SK-N-SH treated with all-trans-retinoic acid at 6 μM for 48 hours (cell line): Measurements from ENCODE around the gene AARS1.
"Not testable (repeated sequence)": the region's sequence is repeated elsewhere in the genome, so short reads cannot be mapped to it uniquely, and the experiment has no call there.

Experiments
- ATAC-seq: fragments of 200-7000 bp; cut with Tn5 transposase; 3 replicates; pipeline ENCODE4 v1.9.1; 2020; ENCODE audit warnings: mild to moderate bottlenecking, moderate library complexity
- BACH2 ChIP-seq: fragments of 250-450 bp; sonication (Bioruptor Pico); IDR thresholded peaks from 2 replicates; pipeline ENCODE4 v1.9.0; 2021; ENCODE audit warnings: mild to moderate bottlenecking, borderline replicate concordance
- CREB5 ChIP-seq: fragments of 250-450 bp; sonication (Bioruptor Pico); IDR thresholded peaks from 2 replicates; pipeline ENCODE4 v1.5.1; 2020; ENCODE audit warnings: low read depth, mild to moderate bottlenecking, moderate library complexity
- CSDC2 ChIP-seq: fragments of 250-450 bp; sonication (Bioruptor Pico); IDR thresholded peaks from 2 replicates; pipeline ENCODE4 v1.5.0; 2020; ENCODE audit warnings: mild to moderate bottlenecking, moderate library complexity
- CSRNP3 ChIP-seq: fragments of 250-450 bp; sonication (Bioruptor Pico); IDR thresholded peaks from 2 replicates; pipeline ENCODE4 v1.5.1; 2021; ENCODE audit warnings: mild to moderate bottlenecking, moderate library complexity
- ESRRG ChIP-seq: fragments of 250-450 bp; sonication (Bioruptor Pico); IDR thresholded peaks from 2 replicates; pipeline ENCODE4 v1.6.1; 2021; ENCODE audit warnings: mild to moderate bottlenecking
- GLIS3 ChIP-seq: fragments of 250-450 bp; sonication (Bioruptor Pico); IDR thresholded peaks from 2 replicates; pipeline ENCODE4 v1.5.0; 2020; ENCODE audit warnings: mild to moderate bottlenecking, moderate library complexity
- ISL1 ChIP-seq: fragments of 250-450 bp; sonication (Bioruptor Pico); IDR thresholded peaks from 2 replicates; pipeline ENCODE4 v2.1.2; 2022; ENCODE audit warnings: mild to moderate bottlenecking, moderate library complexity
- OSR1 ChIP-seq: fragments of 250-450 bp; sonication (Bioruptor Pico); IDR thresholded peaks from 2 replicates; pipeline ENCODE4 v1.8.0; 2022; ENCODE audit warnings: moderate library complexity, mild to moderate bottlenecking, inconsistent platforms
- PATZ1 ChIP-seq: fragments of 250-450 bp; sonication (Bioruptor Pico); IDR thresholded peaks from 2 replicates; pipeline ENCODE4 v1.8.0; 2020; ENCODE audit warnings: mild to moderate bottlenecking, moderate library complexity, borderline replicate concordance
- POU6F1 ChIP-seq: fragments of 250-450 bp; sonication (Bioruptor Pico); IDR thresholded peaks from 2 replicates; pipeline ENCODE4 v1.8.0; 2021; ENCODE audit warnings: low read depth, mild to moderate bottlenecking, moderate library complexity, borderline replicate concordance
- PPARA ChIP-seq: fragments of 250-450 bp; sonication (Bioruptor Pico); IDR thresholded peaks from 2 replicates; pipeline ENCODE4 v1.5.0; 2020; ENCODE audit warnings: mild to moderate bottlenecking, borderline replicate concordance
- SNAI2 ChIP-seq: fragments of 250-450 bp; sonication (Bioruptor Pico); IDR thresholded peaks from 2 replicates; pipeline ENCODE4 v1.5.0; 2020; ENCODE audit warnings: mild to moderate bottlenecking, moderate library complexity
- TCF4 ChIP-seq: fragments of 250-450 bp; sonication (Bioruptor Pico); IDR thresholded peaks from 2 replicates; pipeline ENCODE4 v1.8.0; 2021; ENCODE audit warnings: mild to moderate bottlenecking, moderate library complexity, borderline replicate concordance
- TOX ChIP-seq: fragments of 250-450 bp; sonication (Bioruptor Pico); IDR thresholded peaks from 2 replicates; pipeline ENCODE4 v1.8.0; 2021; ENCODE audit warnings: mild to moderate bottlenecking, moderate library complexity, borderline replicate concordance
- TSHZ2 ChIP-seq: fragments of 250-450 bp; sonication (Bioruptor Pico); IDR thresholded peaks from 2 replicates; pipeline ENCODE4 v1.5.0; 2020; ENCODE audit warnings: mild to moderate bottlenecking, moderate library complexity
- ZC3H10 ChIP-seq: fragments of 250-450 bp; sonication (Bioruptor Pico); IDR thresholded peaks from 2 replicates; pipeline ENCODE4 v1.5.1; 2021; ENCODE audit warnings: mild to moderate bottlenecking, moderate library complexity
- ZFP3 ChIP-seq: fragments of 250-450 bp; sonication (Bioruptor Pico); IDR thresholded peaks from 2 replicates; pipeline ENCODE4 v1.5.0; 2020; ENCODE audit warnings: mild to moderate bottlenecking, moderate library complexity
- ZFP30 ChIP-seq: fragments of 450-650 bp; formaldehyde crosslinking; IDR thresholded peaks from 2 replicates; pipeline ENCODE4 v1.5.0; 2022; ENCODE audit warnings: mild to moderate bottlenecking, moderate library complexity
- ZNF565 ChIP-seq: fragments of 450-650 bp; formaldehyde crosslinking; conservative IDR thresholded peaks from 2 replicates; pipeline ENCODE4 v1.5.0; 2020; ENCODE audit warnings: low read depth, mild to moderate bottlenecking, moderate library complexity
- ZNF70 ChIP-seq: fragments of 450-650 bp; formaldehyde crosslinking; IDR thresholded peaks from 2 replicates; pipeline ENCODE4 v1.5.0; 2020; ENCODE audit warnings: mild to moderate bottlenecking, moderate library complexity
- ZNF8 ChIP-seq: fragments of 450-650 bp; formaldehyde crosslinking; IDR thresholded peaks from 2 replicates; pipeline ENCODE4 v1.5.0; 2020; ENCODE audit warnings: mild to moderate bottlenecking, moderate library complexity

Gene AARS1

GRCh38 chr16:70294385-70295025, 5.2 kb upstream of the AARS1 start:
- no peak for ATAC-seq
- TF ChIP-seq OSR1 (CRISPR knock-in tag): no peak
- TF ChIP-seq ZNF8 (CRISPR knock-in tag): no peak
- TF ChIP-seq PATZ1 (CRISPR knock-in tag): no peak
- TF ChIP-seq POU6F1 (CRISPR knock-in tag): no peak
- TF ChIP-seq ZFP30 (CRISPR knock-in tag): no peak
- no peak for TF ChIP-seq CSRNP3 (CRISPR knock-in tag)
- TF ChIP-seq ZFP3 (CRISPR knock-in tag): no peak
- no peak for TF ChIP-seq TCF4 (CRISPR knock-in tag)
- no peak for TF ChIP-seq TSHZ2 (CRISPR knock-in tag)
- TF ChIP-seq TOX (CRISPR knock-in tag): no peak
- TF ChIP-seq PPARA: no peak
- TF ChIP-seq ZC3H10 (CRISPR knock-in tag): no peak
- no peak for TF ChIP-seq ISL1 (CRISPR knock-in tag)
- no peak for TF ChIP-seq CREB5 (CRISPR knock-in tag)
- TF ChIP-seq ZNF565 (CRISPR knock-in tag): no peak
- no peak for TF ChIP-seq BACH2 (CRISPR knock-in tag)
- no peak for TF ChIP-seq GLIS3 (CRISPR knock-in tag)
- TF ChIP-seq ZNF70 (CRISPR knock-in tag): no peak
- TF ChIP-seq SNAI2: no peak

- not testable (repeated sequence) for ATAC-seq
Measured at GRCh38 chr16:70292148-70292547, 2.8 kb upstream of the AARS1 start.

GRCh38 chr16:70290949-70291519, 1.7 kb upstream of the AARS1 start:
- no peak for ATAC-seq
- TF ChIP-seq POU6F1 (CRISPR knock-in tag) (no peak), ESRRG (CRISPR knock-in tag) (no peak), SNAI2 (no peak), CSDC2 (CRISPR knock-in tag) (no peak)

GRCh38 chr16:70287304-70287971, 1.9 kb downstream of the AARS1 start:
- not testable (repeated sequence) for ATAC-seq
